Ureter (tissue), 1 donor: ENCODE data around the gene CDR2. TPM values are rescaled to one million over a fixed set of nuclear protein-coding genes. Genes with fewer than 3 reads are reported as not detected.
"Not testable (repeated sequence)": the region's sequence is repeated elsewhere in the genome, so short reads cannot be mapped to it uniquely, and the experiment has no call there.

Experiments used
- DNase-seq: peaks from one replicate; pipeline ENCODE4 v3.0.0-alpha.2; 2020; ENCODE audit warnings: low spot score
- total RNA-seq: library from RNA; stranded (reverse); gene quantifications from one replicate; pipeline ENCODE4 v1.2.4, GENCODE V29; 2023
- donor health status: DM: yes; HTN: yes; CAD: no.

CDR2 gene
- total RNA-seq, 1 donor from 2014 or later, result 50.1 TPM

DNA sequence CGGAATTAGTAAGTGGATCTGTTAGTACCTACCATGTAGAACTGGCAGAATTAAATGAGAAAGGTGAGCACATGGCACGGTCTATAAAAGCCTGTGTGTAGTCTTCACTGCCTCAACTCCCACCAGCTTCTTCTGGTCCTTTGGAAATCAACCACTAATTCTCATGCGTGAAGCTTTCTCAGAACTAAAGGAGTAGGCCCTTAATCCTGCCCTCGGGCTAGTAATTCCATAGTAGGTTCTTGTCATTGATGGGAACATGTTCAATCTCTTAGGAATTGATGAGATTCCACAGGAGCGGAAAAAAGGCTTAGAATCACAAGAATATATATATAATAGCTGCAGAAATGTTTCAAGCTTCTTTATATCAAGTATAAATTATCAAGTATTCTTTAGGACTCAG lies 21.7 kb downstream of the CDR2 start:
- no peak for DNase-seq

DNA sequence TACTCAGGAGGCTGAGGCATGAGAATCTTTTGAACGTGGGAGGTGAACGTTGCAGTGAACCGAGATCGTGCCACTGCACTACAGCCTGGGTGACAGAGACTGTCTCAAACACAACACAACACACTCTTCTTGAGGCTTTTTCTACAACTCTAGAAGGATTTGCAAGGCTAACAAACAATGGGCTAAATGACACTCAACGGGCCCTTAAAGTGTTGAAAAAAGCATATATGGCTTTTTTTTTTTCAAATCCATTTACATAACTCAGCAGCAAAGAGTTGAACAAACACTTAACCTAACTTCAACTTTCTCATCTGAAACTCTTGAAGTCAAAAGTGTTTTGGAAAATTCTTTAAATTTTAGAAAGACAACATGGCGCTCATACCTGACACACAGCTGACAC lies 22.3 kb downstream of the CDR2 start:
- DNase-seq, result no peak

DNA sequence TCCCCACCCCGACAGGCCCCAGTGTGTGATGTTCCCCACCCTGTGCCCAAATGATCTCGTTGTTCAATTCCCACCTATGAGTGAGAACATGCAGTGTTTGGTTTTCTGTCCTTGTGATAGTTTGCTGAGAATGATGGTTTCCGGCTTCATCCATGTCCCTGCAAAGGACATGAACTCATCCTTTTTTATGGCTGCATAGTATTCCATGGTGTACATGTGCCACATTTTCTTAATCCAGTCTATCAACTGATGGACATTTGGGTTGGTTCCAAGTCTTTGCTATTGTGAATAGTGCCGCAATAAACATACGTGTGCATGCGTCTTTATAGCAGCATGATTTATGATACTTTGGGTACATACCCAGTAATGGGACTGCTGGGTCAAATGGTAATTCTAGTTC lies 23.4 kb downstream of the CDR2 start:
- not testable (repeated sequence) for DNase-seq

DNA sequence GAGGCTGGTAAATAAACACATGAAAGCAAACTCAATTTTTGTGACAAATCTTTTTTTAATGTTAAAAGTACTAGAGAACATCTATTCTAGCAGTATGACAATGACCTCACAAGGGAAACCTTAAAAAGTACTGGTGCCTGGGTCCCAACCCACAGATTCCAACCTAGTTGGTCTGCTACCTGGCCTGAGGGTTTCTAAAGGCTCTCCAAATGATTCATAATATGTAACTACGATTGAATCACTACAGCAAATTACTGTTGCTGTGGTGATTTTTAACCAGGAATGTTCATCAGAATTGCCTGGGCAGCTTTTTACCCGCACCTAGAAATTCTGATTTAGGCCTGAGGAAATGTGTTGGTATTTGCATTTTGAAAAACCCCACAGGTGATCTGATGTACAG lies 26.1 kb downstream of the CDR2 start:
- DNase-seq, result no peak

DNA sequence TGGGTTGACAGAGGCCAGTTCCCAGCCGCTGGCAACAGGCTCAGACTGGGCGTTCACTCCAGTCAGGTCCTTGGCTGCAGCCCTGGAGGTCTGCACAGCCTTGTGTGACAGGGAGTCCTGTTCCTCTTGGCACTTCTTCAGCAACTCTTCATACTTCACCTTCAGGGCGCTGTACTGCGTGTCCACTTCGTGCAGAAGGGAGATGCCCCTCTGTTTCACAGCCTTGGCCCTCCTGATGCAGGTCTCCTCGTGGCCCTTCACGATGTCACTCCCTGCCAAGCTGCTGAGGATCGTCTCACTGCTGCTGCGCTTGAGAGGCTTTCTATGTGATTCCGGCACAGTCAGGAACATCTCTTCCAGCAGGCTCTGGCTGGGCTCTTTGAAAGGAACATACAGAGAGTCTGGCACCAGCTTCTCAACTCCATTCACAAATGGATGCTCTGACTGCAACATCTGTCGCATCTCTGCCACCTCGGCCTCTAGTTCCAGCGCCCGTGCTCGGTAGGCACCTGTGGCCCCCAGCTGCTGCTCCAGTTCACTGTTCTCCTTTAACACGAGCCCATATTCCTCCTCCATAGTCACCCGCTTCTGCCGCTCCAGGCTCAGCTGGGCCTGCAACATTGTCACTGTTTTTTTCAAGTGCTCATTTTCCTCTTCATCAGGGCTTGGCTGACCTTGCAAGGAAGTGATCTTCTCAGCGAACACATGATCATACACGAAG lies 27.2 kb downstream of the CDR2 start:
- DNase-seq, result no peak

DNA sequence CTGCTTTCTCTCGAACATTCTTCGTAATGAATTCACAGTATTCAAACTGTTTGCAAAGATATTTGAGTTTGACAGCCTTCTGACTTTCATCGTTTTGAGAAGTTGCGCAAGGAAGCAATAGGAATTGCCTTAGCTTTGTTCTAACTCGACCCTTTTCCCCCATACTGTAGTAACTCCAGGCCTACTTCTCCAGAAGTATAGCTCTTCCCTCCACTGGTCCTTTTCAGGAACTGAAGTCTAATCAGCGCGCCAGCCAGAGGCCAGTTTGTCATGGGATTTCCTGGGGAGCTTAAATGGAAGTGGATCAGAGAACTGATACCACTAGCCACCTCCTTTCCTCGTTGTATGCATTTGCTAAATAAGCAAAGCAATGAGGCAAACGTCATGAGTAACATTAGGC lies 27.9 kb downstream of the CDR2 start:
- no peak for DNase-seq

DNA sequence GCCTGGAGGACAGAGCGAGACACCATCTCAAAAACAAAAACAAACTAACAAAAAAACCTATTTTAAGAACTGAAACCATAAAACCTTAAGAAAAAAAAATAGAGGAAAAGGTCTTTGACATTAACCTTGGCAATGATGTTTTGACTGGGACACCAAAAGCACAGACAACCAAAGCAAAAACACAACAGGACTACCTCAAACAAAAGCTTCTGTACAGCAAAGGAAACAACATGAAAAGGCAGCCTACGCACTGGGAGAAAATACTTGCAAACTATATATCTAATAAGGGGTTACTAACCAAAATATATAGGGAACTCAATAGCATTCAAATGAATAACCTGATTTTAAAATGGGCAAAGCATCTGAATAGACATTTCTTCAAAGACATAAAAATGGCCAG lies 32.3 kb downstream of the CDR2 start:
- no peak for DNase-seq

DNA sequence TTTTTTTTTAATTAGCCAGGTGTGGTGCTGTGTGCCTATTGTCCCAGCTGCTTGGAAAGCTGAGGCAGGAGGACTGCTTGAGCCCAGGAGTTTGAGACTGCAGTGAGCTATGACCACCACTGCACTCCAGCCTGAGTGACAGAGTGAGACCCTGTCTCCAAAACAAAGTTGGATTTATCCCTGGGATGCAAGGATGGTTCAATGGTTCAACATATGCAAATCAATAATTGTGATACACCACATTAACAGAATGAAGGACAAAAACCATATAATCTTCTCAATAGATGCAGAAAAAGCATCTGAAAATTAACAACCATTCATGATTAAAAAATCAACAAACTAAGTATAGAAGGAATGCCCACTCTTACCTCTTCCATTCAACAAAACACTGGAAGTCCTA lies 33.5 kb downstream of the CDR2 start:
- DNase-seq, result no peak

DNA sequence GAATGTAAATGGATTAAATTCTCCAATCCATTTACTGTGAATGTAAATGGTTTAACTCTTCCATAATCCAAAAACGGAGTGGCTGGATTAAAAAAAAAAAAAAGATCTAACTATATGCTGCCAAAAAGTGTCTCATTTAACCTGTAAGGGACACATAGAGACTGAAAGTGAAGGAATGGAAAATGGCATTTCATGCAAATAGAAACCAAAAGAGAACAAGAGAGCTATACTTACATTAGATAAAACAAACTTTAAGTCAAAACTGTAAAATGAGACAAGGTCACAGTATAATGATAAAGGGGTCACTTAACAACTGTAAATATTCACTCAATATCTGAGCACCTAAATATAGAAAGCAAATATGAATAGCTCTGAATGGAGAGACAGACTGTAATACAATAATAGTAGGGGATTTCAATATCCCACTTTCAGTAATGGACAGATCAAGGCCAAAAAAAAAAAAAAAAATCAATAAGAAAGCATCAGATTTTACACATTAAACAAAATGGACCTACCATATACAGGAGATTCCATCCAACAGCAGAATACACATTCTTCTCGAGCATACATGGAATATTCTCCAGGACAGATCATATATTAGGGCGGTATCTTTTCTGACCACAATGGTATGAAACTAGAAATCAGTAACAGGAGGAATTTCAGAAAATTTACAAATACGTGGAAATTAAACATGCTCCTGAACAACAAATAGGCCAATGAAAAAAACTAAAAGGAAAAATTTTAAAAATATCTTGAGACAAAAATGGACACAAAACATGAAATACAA lies 36.4 kb downstream of the CDR2 start:
- no peak for DNase-seq

DNA sequence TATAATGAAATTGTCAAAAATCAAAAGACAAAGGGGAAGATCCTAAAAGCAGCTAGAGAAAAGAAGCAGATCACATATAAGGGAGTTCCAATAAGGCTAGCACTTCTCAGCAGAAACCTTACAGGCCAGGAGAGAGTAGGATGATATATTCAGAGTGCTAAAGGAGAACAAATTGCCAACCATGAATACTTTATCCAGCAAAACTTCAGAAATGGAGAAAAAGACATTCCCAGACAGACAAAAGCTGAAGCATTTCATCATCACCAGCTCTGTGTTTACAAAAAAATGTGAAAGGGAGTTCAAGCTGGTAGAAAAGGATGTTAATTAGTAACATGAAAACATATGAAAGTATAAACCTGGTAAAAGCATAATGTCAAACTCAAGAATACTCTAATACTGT lies 37.4 kb downstream of the CDR2 start:
- no peak for DNase-seq

DNA sequence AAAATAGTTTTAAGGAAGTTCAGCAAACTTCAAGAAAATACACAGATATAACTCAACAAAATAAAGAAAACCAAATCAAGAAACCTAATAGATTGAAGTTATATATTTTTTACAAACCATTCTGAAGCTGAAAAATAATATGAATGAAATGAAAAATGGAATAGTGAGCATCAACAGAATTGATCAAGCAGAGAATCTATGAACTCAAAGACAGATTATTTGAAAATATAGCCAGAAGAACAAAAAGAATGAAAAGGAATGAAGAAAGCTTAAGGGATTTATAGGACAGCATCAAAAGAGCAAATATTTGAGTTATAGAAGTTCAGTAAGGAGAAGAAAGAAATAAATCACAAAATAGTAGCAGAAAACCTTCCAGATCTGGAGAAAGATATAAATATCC lies 37.8 kb downstream of the CDR2 start:
- DNase-seq, result no peak

DNA sequence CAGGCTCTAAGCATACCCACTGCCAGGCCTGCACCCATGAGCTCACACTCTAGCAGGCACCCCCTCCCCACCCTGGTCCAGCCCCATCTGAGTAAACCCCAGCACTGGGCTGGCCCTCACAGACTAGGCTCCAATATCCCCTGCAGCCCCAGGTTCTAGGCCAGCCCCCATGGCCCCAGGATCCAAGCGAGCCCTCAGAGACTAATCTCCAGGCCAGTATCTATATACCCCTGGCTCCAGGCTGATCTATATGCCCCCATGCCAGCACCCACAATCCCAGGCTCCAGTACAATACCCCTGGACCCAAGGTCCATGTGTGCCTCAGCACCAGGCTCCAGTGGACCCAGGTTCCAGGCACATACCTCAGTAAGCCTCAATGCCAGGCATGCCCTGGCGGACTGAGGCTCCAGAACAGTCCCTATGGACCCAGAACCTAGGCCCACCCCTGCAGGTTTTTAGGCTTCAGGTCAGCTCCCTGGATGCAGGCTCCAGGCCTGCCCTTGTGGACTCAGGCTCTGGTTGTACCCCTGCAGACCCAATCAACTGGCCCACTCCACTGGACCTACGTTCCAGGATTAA lies 38.7 kb downstream of the CDR2 start:
- no peak for DNase-seq

DNA sequence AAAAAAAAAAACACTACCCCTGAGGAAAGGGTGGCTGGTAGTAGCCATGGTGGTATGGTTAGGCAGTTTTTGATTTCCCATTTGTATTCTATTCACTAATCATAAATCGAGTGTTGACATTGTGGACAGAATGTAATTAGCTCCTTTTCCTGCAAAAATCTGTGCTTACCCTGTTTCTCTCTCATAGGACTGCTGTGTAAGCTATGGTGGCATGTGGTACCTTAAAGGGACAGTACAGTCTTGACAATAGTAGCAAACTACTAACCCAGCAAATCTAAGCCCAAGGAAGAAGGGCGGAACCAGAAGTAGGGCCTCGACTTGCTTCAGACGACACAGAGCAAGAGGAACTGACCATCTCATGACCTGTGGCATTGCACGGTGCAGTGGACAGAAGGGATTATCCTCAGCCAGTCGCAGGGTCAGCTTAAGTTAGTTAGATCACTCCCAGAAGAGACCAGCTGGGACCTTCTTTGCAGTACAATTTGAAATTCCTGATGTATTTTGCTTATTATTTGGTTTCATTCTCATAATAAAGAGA lies 40.9 kb downstream of the CDR2 start:
- DNase-seq, result no peak

DNA sequence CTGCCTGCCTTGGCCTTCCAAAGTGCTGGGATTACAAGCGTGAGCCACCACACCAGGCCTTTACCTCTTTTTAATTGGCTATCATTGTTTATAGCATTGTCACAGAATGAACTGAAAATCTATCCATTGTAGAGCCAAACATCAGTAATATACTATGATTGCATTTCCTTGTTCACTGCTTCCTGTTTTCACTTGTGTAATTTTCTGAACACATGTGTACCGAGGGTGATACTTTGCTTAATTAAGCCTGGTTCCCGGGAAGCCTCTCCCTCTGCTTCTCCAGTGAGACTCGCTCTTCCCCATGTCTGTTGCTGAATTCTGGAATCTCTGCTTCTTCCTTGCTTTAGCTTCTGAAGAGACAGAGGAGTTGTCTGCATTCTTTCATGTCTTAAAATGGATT lies 44.1 kb downstream of the CDR2 start:
- no peak for DNase-seq

DNA sequence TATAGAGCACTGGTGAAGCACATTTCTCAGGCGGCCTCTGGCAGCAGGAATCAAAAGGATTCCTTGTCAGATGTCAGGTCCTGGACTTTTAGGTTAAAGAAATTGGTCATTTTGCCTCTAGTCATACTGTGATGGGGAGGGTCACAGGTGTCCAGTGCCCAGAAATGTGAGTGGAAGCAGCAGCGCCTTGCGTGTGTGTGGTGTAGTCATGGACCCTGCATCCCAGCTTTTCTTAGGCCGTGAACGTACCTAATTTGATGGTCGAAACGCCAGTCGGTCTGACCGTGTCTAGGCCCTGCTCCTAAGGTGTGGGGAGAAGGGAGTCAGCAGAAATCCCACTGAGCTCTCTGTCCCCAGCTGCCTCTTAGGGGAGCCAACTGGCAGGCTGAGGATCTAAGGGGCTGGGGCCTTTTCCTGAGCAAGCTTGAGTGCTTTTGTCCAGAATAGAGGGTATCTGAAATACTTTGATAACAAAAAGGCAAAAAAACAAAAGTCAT lies 45.2 kb downstream of the CDR2 start:
- DNase-seq, result no peak

DNA sequence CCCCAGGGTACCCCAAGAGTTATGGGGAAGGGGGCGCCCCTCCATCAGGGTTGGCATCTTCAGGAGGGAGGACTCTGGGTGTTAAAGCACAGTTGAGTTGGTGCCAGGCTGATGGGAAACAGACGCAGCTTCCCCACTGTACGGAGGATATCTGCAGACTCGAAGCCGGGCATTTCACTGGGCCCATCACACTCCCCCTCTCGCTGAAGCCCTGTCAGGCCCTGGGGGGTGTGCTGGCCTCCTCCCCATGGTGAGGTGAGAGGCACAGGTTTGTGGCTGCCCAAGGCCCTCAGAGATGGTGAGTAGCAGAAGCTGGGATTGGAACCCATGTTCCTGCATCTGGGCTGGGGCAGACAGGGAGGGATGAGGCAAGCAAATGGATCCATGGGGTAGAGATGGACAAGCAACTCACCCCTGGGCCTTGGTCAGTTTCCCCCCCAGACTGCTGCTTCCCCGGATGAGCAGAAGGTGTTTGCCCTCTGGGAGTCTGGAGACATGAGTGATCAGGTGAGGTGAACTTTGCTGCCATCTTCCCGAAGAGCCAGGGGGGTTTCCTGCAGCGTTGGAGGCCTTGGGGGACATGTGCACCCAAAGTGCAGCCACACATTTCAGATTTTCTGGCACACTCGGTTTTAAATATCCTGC lies 46.2 kb downstream of the CDR2 start:
- no peak for DNase-seq

DNA sequence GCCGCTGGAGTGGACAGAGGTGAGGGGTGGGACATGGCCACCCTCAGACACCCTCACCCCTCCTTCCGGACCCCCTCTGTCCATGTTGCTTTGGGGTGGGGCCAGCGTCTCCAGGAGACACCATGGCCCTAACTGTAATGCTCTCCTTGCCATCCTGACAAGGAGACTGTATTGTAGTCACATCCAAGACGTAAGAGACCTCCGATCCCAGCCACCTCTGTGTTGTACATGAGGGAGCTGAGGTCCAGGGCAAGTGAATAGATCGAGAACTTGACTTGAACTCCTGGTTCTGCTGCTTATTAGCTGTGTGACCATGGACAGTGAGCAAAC lies 47.0 kb downstream of the CDR2 start:
- no peak for DNase-seq

DNA sequence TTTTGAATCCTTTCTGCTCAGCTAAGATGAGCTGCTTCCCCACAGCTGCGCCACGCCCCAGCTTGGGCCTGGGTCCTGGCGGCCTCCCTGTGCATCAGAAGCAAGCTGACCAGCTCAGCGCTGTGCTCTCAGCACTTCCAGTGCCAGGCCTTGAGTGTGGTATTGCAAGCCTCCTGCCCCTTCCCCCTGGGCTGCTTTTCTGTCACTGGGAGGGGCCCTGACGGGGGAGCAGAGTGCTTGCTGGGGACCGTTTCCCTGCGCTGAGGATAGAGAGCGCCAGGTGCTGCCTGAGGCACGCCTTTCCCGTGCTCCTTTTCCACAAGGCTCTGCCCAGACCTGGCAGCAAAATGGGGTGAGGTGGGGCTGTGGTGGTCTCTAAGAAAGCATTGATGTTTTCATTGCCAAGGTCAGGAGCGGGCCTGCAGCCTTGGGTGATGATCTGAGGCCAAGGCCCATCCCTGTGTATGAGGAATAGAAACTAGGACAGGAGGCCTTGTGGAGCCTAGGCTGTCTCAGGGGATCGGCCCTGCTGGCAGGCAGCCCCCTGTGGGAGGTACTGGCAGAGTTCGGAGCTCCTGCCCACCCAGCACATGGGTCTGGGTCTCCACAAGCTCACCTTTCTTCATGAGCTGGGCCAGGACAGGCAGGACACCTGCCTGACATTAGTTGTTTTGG lies 47.5 kb downstream of the CDR2 start:
- DNase-seq, result no peak

DNA sequence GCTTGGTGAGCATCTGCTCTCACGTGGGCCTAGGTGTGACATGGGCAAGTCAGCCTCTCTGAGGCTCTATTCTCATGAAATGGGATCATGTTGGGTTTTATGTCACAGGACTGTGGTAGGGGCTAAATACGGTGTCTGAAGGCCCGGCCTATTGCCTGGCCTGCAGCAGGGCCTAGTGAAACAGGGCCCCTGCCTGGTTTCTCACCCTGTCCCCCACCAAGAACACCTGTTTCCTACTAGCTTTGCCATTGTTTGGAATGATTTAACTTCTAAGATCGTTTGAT lies 48.1 kb downstream of the CDR2 start:
- DNase-seq, result no peak

DNA sequence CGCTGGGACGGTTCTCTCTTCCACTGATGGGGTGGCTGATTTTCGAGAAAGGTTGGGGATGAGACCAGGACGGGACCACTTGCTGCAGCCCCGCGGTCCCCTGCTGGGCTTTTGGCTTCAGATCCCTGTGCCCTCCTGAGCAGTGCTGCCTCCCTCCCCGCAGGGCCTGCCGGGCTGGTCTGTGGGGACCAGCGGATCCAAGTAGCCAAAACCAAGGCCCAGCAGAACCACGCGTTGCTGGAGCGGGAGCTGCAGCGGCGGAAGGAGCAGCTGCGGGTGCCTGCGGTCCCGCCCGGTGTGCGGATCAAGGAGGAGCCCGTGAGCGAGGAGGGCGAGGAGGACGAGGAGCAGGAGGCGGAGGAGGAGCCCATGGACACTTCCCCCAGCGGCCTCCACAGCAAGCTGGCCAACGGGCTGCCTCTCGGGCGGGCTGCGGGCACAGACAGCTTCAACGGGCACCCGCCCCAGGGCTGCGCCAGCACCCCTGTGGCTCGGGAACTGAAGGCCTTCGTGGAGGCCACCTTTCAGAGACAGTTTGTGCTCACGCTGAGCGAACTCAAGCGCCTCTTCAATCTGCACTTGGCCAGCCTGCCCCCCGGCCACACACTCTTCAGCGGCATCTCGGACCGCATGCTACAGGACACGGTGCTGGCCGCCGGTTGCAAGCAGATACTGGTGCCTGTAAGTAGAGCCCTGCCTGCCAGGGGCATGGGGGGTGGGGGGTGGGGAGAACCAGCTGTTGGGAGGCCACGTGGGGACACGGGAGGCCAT lies 48.6 kb downstream of the CDR2 start:
- peak; percentile 38 for DNase-seq
